NCI-H345 treated with DMSO at 0.1 percent for 48 hours (cell line): Measurements from ENCODE around the gene DMXL2.

ENCODE experiments used
- DNase-seq: peaks from one replicate; lab custom pipeline; 2025; ENCODE audit not compliant: unreplicated experiment; lab: John Stamatoyannopoulos, UW

DMXL2 gene

DNA sequence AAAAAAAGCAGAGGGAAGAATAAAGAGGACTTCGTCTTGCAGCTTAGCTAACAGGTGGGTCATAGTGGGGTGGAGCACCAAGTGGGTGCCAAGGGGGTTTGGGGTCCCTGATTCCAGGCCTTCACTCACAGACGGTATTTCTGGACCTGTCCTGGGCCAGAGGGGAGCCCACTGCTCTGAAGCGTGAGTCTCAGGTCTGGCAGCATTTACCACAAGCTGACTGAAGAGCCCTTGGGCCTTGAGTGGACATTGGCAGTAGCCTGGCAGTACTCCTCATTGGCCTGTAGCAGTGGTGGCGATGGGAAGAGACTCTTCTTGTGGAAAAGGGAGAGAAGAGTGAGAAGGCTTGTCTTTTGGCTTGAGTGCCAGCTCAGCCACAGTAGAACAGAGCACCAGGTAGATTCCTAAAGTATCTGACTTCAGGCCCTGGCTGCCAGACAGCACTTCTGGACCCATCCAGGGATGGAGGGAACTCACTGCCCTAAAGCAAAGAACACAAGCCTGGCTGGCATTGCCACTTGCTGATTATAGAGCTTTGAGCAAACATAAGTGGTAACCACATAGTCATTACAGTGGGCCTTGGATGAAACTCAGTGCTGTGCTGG lies 208.2 kb downstream of the DMXL2 start:
- DNase-seq: no peak

- no peak for DNase-seq
Observed at GRCh38 chr15:51405693-51406523, 216.7 kb downstream of the DMXL2 start.

DNA sequence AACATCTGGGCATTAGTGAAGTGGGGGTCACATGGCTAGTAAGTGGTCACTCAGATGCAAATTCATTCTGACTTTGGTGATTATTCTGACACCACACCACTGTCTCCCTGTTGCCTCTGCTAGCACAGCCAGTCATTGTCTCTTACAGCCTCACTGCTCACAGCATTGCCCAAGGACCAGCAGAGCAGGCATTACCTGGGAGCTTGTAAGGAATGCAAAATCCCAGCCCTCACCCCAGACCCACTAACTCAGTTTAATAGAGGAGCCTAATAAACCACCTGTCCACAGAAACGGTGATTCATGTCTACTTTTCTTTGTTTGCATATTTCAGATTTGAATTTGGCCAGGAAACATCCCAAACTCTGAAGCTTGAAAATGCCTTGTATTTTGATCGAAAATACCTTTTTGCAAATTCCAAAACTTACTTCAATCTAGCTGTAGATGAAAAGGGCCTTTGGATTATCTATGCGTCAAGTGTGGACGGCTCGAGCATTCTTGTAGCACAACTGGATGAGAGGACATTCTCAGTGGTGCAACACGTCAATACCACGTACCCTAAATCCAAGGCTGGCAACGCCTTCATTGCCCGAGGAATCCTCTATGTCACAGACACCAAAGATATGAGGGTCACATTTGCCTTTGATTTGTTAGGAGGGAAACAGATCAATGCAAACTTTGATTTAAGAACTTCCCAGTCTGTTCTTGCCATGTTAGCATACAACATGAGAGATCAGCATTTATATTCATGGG lies 218.4 kb downstream of the DMXL2 start:
- DNase-seq: no peak

DNA sequence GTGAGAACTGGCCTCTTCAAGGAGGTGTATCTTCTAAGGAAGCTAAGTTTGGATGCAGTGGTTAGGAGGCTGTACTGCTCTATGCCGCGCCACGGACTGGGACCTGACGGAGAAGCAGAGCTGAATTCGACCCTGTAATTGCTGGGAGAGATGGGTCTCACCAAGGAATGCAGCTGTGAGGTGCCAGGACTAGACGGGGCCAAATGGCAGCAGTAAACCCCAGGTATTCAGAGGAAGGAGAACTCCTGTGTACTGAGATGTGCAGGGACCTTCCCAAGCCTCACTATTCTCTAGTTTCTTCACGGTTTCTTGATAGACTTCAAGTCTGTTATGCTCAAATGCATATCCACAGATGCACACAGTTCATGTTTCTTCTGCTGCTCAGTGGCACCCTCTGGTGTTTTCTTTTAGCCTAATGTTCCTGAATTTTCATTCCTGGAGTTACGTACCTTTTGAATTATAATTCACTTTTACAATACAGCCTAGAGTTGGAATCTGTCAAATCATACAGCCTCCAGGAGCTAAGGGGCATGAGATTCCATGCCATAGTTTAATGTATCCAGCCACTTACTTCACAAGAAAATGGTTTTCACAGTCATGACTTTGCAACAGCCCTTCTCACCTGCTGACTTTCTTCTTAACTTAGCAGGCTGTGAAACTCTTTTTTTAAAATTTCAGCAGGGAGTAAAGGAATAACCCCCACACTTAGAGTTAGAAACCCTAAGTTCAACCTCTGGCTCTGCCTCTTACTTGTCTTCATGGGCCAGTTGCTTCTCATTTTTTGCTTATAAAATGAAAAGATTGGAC lies 219.3 kb downstream of the DMXL2 start:
- DNase-seq: no peak

DNA sequence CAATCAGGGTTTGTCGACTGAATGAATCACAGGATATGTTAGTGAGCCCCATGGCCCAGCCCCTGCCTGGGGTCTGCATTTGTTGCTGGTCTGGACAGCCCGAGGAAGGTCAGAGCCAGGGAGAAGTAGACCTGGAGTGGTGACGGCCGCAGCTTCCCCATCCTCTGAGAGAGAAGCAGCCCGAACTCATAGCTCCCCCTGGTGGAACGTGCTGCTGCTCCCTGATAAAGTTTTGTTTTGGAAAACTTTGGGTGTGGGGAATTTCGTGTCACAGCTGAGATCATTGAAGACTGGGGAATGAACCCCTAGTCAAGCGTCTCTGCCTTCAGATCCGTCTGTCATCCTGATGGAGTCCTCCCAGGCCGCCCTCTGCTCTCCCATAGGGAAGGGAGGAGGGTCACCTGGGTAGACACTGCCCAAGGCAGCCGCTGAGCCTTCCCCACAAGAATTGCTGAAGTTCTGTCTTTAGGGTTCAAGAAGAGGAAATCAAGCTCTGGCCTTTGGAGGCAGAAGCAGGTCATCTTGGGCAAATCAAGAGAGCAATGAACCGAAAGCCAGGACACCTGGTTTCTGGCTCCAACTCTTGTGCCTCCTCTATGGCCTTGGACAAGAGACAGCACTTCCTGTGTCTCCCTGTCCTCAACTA lies 220.6 kb downstream of the DMXL2 start:
- no peak for DNase-seq

DNA sequence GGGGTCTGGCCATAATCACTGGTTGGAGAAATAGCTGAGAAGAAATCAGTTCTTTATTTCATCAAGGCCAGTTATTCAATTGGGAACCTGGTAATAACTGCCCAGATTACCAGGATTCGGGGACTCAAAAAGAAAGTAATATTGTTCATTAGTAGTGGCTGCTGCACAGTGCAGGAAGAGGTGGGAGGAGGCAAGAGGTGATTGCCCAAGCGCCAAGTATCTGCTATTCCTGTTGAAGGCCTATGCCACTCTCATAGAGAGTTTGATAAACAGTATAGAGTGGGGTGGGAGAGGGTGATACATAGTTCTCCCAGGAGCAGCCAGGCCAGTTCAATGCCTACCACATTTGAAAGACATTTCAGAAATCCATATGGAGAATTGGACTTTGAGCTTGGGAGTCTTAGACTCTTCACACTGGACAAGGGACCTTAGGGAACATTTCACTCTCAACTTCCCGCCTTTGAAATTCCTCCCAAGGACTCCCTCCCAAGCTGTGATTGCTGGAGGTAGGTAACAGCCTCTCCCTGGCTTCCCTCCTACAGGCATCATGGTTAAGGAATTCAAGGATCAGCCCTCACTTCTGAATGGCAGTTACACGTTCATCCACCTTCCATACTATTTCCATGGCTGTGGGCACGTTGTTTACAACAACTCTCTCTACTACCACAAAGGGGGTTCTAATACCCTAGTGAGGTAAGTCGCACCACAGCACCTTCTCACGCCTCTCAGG lies 221.4 kb downstream of the DMXL2 start:
- no peak for DNase-seq

DNA sequence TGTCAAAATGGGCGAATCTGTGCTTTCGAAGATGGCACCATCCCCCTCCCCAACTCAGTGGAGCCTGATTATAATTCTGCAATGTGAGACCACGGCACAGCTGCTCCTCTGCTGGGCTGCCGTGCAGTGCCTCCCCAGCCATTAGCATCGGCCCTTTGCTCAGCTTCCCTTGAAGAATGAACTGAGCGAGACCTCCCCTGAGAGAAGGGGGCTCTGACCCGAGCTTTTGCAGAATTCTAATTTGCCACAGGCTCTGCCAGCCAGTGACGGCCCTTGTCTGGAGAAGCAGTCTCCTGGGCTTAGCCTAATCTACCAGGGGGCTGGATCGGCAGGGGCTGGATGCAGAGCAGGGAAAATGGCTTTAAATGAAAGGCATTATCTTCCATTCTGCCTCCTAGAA lies 223.9 kb downstream of the DMXL2 start:
- DNase-seq: no peak
